HG03558 (cell line): Measurements from ENCODE around the gene SSH2.

ENCODE experiments used
- ATAC-seq: cut with Tn5 transposase; IDR thresholded peaks from one replicate; pipeline ENCODE4 v1.9.1; 2021; ENCODE audit warnings: moderate number of reproducible peaks; ENCODE audit not compliant: unreplicated experiment; ENCODE audit errors: extremely low read depth

SSH2 gene

DNA sequence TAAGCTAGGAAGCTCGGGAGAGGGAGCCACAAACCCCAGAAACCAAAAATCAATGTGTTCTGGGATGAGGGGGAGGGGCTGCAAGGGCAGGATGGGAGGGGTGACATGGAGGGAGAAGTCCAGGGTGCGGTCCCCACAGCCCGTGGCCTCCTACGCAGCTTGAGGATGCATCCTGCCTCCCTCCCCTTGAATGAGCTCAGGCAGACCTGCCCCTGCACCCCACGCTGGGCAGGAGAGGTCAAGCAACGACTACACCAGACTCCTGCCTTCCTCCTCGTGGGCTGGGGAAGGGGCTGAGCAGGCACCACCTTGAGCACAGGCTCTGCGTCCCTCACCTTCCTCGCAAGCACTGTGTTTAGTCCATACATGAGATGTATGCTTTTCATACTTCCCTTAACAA is 333.2 kb downstream of the SSH2 start:
- no peak for ATAC-seq

DNA sequence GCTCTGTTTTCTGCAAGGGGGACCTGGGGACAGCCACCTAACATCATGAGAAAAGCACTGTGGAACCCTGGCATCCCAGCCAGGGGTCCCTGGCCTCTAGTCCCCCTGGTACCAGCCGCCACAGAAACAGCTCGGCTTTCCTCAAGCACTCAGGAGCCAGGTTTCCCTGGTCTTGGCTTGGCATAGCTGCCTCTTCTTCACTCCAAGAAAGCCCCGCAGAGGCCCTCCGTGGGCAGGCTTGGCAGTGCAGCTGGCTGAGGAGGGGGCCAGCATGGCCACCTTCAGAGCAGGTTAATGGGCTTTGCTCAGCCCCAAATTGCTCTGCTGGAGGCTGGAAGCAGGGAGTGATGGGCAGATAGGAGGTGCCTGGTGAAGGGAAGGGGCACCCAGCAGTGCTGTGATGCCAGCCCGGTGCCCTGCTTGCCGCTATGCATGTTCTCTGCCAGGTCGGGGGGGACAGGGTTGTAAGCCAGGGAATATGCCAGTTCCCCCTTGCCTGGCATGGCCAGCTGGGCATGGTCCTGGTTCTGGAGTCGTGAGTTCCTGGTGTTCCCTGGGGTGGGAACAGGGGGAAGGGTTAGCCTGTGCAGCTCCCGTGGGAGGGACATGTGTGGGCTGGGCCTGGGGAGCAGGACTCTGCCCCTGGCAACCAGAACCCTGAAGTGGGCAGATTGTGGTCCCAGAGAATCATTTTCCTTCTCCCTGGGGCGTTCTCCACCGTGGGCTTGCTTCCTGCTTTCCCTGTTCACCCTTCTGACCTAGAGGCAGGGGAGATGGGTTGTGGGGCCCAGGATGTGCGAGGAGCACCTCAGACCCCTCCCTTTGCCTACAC is 333.9 kb downstream of the SSH2 start:
- no peak for ATAC-seq

DNA sequence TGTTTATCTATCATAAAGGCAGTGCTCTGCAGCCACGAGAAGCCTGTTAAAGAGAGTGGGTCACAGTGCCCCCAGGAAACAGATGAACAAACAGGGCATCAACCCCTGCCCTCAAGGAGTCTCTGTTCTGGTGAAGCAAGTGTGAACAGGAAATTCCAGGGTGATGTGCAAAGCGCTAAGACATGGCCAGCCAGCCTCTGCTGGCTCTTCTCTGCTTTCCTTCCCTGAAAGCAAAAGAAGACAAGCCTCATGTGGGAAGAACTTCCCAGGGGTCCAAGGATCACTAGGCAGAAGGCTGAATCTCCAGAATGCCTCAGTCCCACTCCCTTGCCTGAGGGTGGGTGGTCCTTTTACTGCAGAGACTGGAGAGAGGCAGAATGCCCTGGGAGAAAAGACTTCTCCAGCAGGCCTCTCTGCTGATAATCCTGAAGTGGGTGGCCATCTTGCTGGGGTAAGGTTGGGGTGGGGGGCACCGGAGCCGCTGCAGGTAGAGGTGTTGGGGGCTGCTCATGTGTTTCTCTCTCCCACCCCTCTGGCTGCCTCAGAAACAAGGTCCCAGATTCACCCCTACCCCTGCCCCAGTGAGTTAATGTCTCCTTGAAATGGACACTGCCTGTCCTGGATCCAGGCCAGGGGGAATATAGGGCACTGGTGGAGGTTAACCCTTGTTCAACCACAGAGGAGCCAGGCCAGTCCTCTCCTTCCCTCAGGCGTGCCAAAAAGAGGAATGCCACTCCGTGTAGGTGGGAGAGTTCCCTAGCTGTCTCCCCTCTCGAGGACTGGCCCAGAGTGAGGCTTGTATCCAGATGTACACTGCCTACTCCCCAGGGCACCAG is 334.7 kb downstream of the SSH2 start:
- no peak for ATAC-seq

DNA sequence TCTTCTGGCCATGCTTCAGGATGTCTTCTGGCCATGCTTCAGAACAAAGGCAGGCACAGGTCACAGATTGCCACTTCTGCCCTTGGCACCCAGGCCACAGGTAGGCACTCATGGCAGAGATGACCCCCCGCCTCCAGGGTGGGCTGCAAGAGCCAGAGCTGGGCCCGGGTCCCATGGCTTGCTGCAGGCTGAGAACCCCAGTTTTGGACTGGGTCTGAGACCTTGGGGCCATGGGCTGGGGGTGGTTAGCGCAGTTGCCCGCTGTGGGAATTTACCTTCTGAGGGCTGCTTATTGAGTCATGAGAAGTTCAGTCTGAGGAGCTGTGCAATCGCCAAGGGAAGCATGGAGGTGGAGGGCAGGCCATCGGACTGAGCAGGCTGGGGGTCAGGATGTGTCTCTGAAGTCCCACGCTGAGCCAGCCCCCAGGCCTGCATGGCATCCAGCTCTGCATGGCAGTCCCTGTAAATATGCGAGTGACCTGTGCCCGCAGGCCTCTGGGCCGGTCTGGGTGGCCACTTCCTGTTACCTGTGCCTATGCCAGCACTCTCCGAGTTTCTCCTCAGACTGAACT is 335.4 kb downstream of the SSH2 start:
- no peak for ATAC-seq

DNA sequence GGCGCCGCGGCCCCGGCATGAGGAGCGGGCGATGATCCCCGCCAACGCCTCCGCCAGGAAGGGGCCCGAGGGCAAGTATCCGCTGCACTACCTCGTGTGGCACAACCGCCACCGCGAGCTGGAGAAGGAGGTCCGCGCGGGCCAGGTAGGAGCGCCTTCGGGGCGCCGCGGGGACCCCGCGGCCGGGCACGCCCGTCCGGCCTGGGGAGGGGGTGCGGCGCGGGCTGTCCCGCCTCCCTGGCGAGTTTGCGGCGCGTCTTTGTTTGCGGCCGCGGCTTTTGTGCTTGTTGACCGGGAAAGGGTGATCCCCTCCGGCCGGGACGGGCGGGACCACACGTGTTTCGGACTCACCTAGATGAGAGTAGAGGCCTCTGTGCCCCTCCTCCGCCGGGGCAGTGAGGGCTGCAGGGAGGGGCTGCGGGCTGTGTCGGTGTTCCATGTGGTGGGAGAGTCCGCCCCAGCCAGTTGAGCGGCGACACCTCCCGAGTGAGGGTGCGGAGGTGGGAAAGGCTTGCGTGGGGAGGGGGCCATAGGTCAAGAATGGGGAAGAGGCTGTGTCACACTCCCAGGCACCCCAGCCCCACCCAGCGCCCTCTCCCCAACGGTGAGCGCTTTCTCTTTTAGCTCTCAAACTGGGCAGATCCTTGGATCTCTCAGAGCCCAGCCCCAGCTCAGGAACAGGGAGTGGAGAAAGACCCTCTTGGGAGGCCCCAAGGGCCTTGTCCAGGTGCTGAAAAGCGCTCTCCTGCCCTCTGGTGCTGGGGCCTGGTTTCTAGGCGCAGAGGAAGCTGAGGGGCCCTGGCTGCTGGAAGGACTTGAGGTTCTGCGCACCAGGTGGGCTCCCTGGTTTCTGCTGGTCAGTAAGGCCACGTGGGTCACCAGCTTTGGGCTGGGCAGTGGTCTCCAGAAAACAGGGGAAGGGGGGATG is 336.2 kb downstream of the SSH2 start:
- ATAC-seq = no peak

DNA sequence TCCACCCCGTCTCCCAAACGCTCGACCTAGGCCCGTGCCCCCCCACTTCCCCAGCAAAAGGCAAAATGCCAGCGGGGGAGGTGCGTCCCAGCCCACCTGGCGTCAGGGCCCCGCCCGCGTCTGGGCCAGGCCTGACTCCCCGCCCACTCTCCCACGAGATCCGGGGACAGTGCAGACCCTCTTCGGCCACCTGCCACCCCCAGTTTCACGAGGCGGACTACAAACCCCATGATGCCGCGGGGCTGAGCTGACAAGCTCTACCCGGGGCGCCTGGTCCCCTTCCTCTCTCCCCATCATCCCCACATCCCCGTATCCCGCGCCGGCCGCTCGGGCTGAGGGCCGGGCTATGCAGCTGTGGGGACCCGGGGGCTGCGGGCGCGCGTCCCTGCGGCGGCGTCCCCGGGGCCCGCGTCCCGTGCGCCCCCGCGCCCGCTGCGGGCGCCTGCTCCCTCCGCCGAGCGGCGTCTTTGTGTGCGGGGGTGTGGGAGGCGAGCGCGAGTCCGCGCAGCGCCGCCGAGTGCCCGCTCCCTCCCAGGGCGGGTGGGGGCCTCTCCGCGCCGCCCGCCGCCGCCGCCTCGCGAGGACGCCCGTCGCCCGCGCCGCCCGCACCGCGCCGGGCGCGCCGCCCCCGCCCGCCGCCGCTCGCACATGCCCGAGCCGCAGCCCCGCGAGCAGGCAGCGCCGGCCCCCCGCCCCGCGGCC is 337.0 kb downstream of the SSH2 start, which contains the start of gene ANKRD13B:
TSS of gene ANKRD13B (plus strand) at position 283 of the 702 bp plus-strand sequence. CDS start 490 bp downstream, outside the sequence.
- ATAC-seq = no peak

DNA sequence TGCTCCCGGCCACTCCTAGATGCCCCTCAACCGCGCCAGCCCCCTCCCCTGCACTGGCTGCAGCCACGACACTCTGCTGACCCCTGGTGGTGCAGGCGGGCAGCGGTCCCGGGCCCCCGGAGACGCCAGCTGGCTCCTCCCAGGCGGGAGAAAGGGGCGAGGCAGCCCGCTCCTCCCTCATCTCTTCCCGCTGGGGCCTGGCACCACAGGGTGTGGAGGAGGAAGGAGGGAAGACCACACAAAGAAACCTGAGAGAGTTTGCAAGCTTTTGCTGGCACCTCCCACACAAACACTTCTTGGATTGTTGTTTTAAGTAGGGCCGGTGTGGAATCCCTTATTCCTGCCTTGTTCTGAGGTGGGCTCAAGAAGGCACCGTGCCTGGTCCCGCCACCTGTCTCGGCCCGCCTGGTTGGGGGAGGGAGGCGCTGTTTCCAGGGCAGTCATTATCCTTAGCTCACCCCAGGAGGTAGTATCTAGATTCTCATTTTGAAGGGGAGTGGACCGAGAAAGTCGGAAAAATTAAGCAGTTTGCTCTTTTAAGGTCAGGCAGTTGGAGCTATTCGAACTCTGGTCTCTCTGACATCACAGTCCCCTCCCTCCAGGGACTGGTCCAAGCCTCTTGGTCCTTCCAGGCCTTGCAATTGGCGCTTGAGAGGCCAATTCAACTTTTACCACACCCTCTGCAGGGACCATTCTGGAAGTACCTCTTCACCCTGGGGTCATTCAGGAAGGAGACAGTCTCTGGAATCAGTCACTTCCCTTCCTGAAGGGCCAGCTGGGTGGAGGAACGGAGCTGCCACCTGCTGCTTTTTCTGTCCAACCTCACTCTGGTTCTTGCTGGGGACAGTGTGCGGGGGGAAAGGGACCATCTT is 338.1 kb downstream of the SSH2 start:
- ATAC-seq = no peak

DNA sequence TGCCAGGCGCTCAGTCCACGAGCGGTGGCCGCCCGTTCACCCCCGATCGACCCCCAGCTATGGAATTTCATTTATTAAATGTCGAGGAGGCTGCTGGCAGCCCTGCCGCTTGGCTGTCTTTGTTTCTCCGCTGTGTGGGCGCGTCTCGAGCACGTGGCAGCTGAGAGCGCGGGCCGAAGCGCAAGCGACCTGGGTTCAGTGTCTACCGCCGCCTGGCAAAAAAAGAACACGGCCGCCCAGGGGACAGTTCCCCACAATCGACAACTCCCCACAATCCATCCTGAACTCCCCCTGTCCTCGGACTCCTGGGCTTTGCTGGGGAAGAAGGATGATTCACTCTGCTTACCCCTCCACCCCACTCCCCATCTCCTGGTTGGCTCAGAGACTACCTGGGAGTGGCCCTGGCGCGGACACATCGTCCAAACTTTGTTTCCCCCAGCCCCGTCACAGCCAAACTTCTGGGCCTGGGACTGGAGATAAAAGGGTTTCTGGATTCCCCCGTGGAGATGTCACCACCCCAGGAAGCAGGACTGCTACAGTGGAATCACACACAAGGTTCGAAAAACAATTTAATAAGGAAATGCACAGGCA is 338.8 kb downstream of the SSH2 start:
- no peak for ATAC-seq

DNA sequence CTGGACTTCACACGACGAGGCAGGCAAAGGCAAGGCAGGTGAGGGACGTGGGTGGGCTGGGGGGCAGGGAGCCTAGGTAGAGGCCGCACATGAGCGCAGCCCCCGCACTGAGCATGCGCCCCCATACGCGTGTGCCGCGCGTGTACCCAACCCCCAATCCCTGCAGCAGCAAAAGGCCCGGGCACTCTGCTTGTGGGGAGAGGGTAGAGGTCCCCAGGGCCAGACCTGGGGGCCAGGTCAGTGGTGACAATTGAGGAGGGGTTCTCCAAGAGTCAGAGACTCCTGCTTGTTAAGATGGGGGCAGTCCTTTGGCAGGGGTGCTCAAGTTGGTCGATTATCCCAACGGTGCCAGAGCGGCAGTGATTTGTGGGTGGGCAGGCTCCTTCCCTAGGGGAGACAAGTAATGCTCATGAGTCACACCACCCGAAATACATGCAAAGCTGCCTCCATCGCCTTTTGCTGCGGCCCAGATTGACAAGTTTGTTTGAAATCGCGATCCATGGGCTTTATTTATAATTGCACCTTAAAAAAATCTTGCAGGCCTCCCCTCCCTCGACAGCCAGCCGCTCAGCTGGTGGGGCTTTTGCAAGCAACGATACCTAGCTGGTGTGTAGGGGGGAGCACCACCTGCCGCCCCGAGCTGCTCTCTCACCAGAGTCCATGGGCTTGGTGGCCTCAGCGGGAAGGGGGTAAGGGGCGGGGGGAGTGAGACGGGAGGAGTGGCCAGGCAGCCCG is 339.4 kb downstream of the SSH2 start:
- no peak for ATAC-seq

DNA sequence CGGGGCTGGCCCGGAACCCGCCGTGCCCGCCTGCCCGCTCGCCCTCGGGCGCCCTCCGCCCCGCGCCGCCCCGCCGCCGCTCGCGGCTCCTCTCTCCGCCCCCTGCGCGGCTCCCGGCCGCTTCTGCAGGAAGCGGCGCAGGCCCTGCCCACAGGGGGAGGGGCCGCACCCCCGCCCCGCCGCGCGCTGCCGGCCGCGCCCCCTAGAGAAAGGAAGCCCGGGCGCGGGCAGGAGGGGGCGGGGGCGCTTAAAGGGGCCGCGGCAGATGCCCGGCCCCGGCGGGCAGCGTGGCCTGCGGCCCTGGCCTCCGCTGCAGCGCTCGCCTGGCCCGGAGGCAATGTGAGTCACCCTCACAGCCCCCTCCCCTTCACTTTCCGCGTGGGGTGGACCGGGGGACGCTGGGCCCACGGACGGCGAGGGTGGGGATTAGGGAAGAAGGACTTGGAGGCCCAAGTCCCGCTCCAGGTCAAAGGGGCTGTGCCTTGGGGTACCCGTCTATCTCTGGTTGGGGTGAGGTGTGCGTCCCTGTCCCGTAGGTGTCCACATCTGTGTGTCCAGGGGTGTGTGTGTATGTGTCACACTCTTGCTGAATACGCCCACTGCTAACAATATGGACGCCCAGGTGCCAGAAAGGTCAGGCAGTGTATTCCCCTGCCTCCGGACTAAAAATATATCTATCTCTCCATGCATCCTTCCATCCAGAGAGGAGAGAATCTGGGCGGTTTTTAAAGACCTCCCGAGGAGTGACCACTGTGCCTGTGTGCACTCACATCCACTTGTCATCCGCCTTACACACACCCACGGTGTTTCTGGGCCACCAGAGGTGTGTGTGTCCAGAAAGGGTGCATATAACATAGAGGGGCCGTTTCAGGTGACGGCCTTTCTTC is 340.3 kb downstream of the SSH2 start, which contains the start of gene GIT1:
TSS of gene GIT1 (minus strand) at position 125 of the 887 bp plus-strand sequence. CDS start 270 bp downstream, outside the sequence.
- peak; percentile 40 for ATAC-seq

DNA sequence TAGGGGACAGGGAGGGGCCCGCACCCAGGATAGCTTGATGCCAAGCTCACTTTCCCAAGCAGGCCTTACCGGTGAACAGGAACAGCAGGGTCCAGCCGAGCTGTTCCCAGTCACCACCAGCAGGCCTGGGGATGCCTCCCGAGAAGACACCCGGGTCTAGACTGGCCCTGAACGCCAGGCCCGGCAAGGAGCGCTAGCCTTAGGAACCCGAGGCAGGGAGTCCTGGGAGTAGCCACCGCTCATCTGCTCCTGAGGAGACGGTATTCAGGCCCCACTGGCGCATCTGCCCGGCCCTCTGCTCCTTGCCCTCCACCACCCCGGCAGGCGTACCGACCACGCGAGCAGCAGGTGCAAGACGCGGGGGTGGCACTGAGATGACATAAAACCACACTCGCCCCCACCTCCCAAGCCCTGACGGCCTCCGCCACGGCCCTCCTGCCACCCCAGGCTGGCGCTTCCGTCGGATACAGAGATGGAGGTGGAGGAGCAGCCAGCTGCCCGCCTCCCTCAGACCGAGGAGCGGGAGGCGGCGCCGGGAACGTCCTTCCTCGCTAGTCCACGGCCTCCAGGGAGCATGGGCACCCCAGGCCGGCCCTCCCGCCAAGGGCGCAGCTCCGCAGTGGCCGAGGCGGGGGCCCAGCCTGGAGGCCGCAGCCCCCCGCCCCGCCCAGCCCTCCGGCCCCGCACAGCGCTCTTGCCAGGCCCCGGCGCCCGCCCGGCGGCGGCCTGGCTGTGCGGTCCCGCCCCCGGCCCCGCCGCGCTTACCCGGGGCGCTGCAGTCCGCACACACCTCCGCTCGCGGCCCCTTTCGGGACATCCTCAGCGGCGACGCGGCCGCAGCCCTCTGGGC is 341.2 kb downstream of the SSH2 start:
- no peak for ATAC-seq

DNA sequence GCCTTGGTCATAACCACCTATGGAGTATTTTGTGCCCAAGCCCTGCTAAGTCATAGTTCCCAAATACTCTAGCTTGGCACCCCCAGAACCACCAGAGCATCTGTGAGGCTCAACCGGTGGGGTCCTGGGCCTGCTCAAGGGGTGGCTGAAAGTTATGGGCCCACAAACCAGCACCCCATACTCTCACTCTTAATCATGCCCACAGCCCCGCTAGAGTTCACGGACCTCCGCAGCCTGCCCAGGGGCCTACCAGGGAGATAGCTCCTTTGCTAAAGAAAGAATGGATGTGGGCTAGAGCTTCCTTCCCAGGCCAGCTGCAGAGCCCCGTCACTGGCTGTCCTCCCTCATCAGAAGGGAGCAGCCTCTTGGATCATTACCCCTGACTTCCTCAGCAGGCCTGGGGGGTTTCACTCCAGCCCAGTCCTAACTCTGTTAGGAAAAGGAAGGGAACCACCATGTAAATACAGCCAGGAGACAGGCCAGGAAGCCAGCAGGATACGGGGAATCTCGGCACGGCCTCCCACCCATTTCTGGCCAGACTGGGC is 341.9 kb downstream of the SSH2 start:
- ATAC-seq = no peak

DNA sequence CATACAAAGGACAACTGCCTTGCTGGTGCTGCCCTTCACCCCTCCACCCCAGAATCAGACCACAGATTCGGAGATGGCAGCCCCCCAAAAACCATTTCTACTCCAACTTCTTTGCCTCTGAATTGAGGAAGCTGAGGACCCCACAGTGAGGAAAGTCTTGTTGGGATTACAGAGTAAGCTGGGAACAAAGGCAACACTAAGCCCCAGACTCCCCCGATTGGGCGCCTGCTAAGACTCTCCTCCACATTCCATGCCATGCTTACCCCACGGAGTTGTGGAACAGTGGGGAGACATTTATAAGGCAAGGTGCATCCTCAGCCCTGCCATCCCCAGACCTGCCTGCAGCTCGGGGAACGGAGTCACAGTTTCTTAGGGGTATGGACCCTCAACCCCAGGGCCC is 342.4 kb downstream of the SSH2 start:
- ATAC-seq = no peak

DNA sequence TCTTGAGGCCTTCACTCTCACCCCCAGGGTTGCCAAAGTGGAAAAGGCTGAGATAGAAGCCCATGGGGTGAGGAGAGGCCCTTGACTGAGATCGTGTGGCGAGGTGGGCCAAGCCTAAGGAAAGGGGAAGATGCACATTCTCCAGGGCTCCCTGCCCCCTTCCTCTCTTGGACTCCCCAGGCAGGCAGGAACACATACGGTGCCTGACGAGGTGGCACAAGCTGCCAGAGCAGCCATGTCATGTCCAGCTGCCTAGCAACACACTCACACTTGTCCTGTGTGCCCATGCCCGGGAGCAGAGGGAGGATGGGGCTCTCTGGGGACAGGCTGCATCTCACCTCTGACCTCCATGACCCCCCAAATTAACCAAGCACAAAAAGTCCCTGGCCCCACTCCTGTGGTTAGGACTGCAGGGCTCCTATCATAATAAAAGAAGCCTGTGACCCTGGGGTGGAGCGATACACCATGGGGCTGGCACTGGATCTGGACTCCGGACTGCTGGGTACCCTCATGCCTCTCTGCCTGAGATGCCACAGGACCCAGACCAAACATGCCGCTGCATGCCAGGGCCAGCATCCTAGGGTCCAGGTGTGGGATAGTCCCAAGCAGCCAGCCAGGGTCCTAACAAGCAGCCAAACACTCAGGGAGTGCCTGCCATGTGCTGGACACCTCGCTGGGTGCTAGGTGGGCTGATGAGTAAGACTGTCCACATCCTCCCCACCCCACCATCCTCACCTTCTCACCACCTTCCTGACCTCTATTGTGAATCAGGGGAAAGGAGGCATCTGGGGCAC is 343.2 kb downstream of the SSH2 start:
- ATAC-seq = no peak
